EL (cell line): Measurements from ENCODE around the gene MSL2.
"Not testable (repeated sequence)": the region's sequence is repeated elsewhere in the genome, so short reads cannot be mapped to it uniquely, and the experiment has no call there.

ENCODE experiments used
- DNase-seq: peaks from one replicate; pipeline ENCODE4 v3.0.0-alpha.2; 2016

Gene MSL2

DNA sequence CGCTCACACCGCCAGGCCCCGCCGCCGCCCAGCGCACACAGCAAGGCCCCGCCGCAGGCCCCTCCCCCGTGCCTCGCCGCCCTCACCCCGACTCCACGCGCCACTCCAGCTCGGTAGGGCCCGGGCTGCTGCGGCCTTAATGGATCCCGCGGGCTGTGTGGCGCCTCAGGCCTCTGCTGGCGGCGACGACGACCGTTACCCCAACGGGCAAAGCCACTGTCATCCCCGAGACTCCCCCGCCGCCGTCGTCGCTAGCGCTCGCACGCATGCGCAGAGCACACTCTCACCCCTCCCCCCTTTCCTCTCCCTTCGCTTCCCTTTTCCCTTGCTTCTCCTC, at the start of gene MSL2:
MSL2 (minus strand) TSS at position 272 of the 337 bp plus-strand sequence. CDS start 1,222 bp downstream, outside the sequence.
- no peak for DNase-seq

GRCh38 chr3:136245691-136246090, 49.6 kb upstream of the MSL2 start:
- DNase-seq = no peak

GRCh38 chr3:136239094-136239493, 43.0 kb upstream of the MSL2 start:
- no peak for DNase-seq

DNA sequence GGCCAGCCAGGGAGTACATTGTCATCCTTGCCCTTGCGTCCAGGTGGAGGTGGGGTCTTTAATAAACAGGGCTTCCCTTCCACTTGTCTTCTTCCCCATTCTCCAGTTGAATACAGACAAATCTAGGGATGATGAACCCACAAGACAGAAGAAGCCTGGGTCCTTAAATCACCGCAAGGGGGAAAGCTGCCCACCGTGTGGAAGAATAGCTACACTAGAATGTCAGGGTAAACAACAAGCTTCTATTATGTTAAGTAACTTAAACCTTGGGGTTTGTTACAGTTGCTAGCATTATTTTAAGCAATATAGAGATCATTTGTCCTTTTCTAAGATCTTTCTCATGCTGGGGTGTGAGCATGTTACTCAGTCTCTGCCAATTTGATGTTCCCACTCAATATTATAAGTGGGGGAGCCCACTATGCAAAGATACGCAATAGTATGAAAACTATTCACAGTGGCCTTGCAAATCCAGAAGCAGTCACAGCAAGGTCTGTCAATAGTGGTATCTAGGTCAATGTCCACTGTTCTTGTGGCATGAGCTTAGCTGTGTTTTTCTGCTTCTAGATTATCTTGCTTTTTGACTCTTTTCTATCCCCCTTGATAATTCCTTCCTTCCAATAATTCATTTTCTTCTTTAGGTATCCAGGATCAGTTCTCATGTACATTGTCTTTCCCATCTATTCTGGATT, 42.0 kb upstream of the MSL2 start:
- DNase-seq = no peak

DNA sequence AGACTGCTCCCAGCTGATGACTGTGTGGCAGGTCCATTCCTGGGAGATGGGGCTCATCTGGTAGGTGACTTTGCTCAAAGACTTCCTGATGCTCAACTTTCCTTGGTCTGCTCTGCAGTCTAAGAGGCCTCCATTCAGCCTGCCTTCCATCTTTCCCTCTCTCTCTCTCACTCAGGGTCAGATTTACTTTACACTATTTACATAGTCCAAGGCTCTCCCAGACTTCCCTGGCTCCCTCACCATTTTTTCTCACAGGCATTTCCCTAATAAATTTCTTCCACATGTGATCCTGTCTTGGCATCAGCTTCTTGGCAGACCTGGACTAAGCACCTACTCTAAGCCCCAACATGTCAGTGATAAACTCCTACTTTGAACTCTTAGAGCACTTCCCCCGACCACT, 41.0 kb upstream of the MSL2 start:
- no peak for DNase-seq

DNA sequence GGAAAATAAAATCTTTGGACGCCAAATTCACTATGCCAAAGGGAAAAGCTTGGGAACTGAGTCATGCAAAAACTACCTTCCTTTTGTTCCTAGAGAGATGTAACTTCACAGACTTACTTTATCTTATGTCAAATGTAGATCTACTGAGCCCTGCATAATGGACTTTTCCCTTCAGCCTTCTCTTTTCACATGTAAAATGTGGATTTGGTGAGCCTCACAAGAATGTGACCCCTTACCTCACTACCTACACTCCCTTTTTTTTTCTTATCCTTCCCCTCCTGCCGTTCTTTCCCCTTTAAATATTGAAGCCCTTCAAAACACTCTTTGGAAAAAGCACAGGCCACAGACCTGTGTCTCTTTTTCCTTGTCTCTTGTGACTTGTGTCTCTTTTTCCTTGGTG, 40.0 kb upstream of the MSL2 start:
- no peak for DNase-seq

- DNase-seq = no peak
Measured at GRCh38 chr3:136235545-136235944, 39.4 kb upstream of the MSL2 start.

DNA sequence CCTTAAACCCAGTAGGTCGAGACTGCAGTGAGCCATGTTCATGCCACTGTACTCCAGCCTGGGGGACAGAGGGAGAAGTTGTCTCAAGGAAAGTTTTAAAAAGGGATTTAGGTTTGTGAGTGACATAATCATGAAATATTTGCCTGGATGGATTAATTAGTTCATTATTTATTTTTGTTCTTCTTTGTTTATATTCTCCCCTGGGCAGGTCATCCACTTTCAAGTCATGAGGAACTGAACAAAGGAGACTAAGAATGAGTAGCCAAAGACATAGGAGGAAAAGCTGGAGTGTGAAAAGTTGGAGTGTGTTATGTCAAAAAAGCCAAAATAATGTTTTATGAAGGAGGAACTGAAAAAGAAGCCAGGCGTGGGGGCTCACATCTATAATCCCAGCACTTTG, 36.3 kb upstream of the MSL2 start:
- DNase-seq = no peak

- DNase-seq = peak; percentile 45
Measured at GRCh38 chr3:136222746-136223145, 26.6 kb upstream of the MSL2 start.

DNA sequence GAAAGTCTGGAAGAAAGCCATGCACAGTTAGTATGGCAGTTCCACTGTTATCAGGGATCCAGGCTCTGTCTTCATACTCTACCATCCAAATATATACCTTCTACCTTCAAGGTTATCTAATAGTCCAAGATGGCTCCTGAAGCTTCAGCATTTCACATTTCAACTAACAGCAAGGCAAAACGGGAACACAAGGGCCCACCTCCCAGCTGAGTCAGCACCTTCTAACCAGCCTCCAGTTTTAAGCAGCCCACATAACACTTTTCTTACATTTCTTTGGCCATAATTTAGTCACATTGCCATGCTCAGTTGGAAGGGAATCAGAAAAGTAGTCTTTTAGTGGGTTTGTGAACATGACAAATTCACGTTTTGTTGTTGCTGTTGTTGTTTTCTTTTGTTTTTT, 15.4 kb upstream of the MSL2 start:
- no peak for DNase-seq

DNA sequence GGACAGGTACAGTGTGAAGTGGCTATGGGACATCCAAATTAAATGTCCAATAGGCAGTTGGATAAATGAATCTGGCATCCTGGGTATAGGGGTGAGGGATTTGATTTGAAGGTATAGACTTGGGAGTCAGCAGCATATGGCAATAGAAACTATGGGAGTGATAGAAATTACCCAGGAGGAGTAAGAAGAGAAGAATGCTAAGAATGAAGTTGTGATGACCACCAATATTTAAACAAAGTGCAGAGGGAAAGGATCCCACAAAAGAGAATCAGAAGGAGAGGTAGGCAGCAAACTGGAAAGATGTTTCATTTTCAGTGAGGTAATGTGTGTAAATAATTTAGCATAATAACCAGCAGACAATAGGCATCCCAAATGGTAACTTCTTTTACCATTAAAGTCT, 13.8 kb upstream of the MSL2 start:
- peak; percentile 84 for DNase-seq

- peak; percentile 26 for DNase-seq
Measured at GRCh38 chr3:136207489-136208115, 11.5 kb upstream of the MSL2 start.

DNA sequence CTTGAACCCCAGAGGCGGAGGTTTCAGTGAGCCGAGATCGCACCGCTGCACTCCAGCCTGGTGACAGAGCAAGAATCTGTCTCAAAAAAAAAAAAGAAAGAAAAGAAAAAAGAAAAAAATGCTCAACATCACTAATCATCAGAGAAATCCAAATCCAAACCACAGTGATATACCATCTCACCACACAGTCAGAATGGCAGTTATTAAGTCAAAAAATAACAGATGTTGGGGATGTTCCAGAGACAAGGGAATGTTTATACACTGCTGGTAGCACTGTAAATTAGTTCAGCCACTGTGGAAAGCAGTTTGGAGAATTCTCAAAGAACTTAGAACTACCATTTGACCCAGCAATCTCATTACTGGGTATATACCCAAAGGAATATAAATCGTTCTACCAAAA, 3.1 kb upstream of the MSL2 start:
- not testable (repeated sequence) for DNase-seq

GRCh38 chr3:136198462-136199078, 2.4 kb upstream of the MSL2 start:
- DNase-seq = not testable (repeated sequence)

DNA sequence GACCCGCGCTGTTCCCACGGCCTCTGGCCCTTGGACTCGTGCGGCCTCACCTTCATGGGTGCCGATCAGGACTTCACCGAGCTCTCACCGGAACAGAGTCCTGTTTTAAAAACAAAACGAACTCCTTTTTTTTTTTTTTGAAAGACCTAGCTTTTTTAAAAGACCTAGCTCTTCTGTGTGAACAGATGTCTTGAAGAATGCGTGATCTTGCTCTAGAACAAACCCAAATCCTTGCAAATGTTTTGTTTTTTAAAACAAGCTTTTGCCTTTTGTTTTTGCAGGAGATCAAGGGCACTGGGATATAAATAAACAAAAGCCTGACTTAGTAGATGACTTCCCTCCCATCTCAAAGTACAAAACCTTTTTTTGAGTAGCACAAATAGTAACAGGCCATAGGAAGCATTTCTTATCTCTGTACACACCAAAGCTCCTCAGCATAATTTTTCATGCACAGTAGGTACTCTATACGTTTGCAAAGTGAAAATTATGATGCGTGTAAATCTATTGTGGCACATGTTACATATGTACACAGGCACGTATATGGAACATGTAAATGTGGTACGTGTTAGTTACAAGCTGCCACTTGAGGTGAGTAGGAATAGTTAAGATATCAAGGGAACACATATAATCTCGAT, 1.1 kb upstream of the MSL2 start:
- no peak for DNase-seq

GRCh38 chr3:136196401-136197158, 445 bp upstream of the MSL2 start:
- peak; percentile 100 for DNase-seq

DNA sequence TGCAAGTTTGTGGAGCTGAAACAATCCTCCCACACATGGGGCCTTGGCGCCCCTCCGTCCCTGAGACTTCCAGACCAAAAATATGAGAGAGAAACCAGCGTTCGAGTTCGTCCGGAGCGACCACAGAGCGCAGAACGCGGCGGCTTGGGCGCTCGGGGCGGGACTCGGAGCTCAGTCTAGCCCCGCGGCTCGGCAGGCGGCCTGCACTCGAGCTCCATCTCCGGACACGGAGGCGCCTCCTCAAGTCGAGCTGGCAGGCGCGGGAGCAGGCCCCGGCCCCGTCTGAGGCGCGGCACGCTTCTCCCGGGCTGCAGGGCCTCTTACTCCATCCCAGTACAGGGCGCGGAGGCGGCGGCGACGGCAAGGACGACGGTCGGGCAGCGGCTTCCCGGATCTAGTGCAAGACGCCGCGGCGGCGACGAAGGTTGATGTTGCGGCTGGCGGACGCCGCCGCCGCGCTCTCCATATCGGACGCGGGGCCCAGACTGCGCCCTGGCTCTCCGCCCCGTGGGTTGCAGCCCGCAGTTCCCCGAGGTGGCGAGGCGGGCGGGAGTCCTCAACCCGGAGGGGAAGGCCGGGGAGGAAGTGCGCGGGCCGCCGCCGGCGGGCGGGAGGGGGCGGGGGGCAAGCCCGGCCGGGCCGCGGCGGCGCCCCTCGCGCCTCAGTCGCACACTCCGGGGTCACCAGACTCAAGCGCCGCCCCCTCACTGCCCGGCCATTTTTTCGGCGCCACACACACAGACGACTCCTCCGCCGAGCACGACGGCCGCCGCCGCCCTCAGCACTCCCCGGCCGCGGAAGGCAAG, 674 bp downstream of the MSL2 start:
- DNase-seq = peak; percentile 81

- DNase-seq = peak; percentile 32
Measured at GRCh38 chr3:136194409-136195257, 1.5 kb downstream of the MSL2 start.

- DNase-seq = peak; percentile 51
Measured at GRCh38 chr3:136193278-136194054, 2.7 kb downstream of the MSL2 start.

GRCh38 chr3:136192831-136193230, 3.3 kb downstream of the MSL2 start:
- no peak for DNase-seq
